HG02884 (cell line): ENCODE data around the gene SPEG.

Experiments
- ATAC-seq: cut with Tn5 transposase; IDR thresholded peaks from one replicate; pipeline ENCODE4 v1.9.1; 2021; ENCODE audit warnings: mild to moderate bottlenecking, moderate library complexity; ENCODE audit not compliant: unreplicated experiment

The SPEG gene

DNA sequence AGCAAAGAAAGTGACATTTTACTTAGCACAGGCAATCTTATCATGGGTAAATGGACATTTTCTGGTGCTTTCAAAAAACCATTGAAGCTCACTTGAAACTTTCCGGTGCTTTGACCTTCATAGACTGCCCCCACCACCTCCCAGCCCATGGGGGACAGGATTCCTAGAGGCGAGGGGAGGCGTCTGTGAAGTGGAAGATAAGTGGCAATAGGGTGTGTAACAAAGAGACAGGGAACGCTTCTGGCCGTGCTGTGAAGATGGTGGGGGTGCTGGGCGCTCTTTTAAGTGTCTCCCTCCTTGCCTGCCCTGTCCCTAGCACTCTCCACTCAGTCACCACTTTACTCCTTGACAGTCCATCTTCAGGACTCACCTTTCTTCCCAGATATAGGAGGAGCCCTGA, 40.6 kb downstream of the SPEG start:
- no peak for ATAC-seq

DNA sequence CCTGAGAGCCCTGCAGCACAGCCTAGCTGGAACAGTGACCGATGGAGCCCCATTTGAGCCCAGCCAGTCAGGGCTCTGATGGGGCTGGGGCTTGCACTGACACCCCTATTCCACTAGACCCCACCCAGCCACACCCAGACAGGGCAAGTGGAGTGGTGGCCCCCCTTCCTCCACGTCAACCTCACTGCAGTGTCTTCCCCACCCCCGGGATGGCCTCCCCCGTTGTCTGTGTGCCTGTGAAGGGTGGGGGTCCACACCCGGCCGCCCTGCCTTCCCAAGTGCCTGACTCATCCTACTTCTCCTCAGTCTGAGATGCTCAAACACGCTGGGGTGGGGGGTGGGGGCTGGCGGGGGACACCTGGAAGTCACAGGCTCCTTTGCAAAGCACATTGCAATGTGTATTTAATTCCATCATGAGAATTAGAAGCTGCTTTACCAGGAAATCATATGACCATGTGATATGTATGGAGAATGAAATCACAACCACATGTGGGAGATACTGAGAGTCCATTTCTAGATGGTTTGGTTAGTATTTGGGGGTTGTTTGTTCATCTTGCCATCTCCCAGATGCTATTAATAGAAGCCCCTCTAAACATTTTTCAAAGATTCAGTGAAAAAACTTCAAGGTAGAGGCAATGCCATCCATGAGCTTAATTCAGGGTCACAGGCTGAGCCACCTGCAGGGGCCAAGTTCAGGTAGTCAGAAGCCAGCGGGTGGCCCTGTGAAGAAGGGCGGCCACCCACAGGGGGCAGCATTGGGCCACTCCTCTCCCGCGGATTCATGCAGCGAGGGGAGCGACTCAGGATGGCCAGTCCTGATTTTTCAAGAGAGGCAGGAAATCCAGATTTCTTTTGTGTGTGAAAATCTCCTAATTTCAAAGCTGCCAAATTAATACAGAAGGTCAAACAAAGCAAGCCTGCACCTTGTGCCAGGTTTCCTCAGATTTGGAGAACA, 41.3 kb downstream of the SPEG start:
- no peak for ATAC-seq

DNA sequence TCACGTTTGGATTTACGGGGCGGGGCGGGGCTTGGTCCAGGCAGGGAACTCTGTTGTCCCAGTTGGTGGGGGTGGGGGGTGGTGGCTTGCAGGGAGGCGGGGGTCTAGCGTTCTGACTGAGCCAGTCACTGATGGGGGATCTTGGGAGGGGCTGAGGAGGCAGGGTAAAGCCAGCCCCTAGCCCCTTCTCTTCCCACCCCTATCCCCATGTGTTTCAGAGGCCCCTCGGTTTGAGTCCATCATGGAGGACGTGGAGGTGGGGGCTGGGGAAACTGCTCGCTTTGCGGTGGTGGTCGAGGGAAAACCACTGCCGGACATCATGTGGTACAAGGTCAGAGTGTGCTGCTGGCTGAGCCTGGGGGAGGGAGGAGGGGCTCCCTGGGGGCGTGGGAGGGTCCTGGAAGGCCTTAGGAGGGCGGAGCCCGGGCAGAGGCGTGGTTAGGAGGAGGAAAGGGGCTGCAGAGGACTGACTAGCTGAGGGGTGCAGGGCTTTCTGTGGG, 42.1 kb downstream of the SPEG start:
- no peak for ATAC-seq

DNA sequence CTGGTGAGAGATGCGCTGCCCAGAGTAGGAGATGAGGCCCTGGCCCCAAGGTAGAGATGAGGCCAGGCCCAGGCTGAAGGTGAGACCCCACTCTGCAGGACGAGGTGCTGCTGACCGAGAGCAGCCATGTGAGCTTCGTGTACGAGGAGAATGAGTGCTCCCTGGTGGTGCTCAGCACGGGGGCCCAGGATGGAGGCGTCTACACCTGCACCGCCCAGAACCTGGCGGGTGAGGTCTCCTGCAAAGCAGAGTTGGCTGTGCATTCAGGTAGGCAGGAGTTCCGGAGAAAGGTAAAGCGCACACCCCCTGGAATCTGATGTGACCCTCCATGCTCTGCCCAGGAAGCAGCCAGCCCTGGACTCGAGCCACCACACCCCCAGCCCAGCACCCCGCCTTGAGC, 42.5 kb downstream of the SPEG start:
- ATAC-seq = no peak

DNA sequence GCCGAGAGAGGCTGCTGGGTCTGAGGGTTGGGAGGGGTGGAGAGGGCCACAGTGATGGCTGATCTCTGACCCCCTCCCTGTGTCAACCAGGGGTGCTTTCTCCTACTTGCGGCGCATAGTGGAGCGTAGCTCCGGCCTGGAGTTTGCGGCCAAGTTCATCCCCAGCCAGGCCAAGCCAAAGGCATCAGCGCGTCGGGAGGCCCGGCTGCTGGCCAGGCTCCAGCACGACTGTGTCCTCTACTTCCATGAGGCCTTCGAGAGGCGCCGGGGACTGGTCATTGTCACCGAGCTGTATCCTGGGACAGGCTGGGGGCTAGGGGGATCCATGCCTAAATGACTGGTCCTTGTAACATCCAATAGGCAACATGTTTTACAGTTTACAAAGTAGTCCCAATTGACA, 43.2 kb downstream of the SPEG start:
- no peak for ATAC-seq

DNA sequence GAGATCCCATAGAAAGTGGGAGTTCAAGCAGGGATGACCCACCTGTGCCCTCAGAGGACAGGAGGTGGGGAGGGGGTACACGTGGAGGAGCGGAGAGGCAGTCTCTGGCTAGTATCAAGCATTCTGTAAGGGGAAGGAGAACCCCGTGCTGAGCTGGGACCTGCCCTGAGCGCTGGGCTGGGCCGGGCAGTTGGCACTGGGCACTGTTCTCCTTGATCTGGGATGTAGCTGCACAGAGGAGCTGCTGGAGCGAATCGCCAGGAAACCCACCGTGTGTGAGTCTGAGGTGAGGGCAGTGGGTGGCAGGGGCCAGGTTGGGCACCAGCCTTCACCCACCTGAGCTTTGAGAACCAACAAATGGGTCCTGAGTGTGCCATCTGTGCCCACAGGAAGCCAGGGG, 44.3 kb downstream of the SPEG start:
- no peak for ATAC-seq

DNA sequence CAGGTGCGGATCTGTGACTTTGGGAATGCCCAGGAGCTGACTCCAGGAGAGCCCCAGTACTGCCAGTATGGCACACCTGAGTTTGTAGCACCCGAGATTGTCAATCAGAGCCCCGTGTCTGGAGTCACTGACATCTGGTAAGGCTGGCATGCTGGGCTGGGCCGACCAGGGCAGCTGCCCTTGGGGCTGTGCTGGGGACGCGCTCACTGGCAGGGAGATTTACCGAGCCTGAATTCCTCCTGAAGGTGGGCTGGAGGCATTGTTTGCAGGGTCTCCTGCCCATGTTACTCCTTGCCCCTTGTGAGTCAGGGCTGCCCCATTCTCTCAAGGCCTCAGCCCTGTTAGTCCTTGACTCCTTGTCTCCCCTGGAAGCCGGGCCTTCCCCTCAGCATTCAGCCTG, 45.4 kb downstream of the SPEG start:
- no peak for ATAC-seq

DNA sequence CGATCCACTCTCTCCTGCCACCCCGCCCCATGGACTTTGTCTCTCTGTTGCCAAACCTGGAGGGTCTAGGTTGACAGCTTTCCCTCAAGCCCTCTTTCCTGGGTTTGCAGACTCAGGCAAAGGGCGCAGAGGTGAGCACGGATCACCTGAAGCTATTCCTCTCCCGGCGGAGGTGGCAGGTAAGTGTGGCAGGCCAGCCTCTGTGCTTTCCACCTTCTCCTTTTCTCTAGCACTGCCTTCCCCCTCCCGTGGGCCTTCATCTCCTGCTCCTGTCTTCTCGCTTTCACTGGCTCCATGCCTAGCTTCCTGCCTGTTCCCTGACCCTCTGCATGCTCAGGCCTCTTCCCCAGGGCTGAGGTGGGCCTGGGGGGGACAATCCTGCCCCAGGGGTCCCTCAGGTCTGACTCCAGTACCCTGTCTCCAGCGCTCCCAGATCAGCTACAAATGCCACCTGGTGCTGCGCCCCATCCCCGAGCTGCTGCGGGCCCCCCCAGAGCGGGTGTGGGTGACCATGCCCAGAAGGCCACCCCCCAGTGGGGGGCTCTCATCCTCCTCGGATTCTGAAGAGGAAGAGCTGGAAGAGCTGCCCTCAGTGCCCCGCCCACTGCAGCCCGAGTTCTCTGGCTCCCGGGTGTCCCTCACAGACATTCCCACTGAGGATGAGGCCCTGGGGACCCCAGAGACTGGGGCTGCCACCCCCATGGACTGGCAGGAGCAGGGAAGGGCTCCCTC, 48.2 kb downstream of the SPEG start:
- no peak for ATAC-seq

DNA sequence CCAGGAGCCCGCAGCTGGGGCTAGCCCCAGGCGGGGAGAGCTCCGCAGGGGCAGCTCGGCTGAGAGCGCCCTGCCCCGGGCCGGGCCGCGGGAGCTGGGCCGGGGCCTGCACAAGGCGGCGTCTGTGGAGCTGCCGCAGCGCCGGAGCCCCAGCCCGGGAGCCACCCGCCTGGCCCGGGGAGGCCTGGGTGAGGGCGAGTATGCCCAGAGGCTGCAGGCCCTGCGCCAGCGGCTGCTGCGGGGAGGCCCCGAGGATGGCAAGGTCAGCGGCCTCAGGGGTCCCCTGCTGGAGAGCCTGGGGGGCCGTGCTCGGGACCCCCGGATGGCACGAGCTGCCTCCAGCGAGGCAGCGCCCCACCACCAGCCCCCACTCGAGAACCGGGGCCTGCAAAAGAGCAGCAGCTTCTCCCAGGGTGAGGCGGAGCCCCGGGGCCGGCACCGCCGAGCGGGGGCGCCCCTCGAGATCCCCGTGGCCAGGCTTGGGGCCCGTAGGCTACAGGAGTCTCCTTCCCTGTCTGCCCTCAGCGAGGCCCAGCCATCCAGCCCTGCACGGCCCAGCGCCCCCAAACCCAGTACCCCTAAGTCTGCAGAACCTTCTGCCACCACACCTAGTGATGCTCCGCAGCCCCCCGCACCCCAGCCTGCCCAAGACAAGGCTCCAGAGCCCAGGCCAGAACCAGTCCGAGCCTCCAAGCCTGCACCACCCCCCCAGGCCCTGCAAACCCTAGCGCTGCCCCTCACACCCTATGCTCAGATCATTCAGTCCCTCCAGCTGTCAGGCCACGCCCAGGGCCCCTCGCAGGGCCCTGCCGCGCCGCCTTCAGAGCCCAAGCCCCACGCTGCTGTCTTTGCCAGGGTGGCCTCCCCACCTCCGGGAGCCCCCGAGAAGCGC, 49.1 kb downstream of the SPEG start:
- no peak for ATAC-seq

DNA sequence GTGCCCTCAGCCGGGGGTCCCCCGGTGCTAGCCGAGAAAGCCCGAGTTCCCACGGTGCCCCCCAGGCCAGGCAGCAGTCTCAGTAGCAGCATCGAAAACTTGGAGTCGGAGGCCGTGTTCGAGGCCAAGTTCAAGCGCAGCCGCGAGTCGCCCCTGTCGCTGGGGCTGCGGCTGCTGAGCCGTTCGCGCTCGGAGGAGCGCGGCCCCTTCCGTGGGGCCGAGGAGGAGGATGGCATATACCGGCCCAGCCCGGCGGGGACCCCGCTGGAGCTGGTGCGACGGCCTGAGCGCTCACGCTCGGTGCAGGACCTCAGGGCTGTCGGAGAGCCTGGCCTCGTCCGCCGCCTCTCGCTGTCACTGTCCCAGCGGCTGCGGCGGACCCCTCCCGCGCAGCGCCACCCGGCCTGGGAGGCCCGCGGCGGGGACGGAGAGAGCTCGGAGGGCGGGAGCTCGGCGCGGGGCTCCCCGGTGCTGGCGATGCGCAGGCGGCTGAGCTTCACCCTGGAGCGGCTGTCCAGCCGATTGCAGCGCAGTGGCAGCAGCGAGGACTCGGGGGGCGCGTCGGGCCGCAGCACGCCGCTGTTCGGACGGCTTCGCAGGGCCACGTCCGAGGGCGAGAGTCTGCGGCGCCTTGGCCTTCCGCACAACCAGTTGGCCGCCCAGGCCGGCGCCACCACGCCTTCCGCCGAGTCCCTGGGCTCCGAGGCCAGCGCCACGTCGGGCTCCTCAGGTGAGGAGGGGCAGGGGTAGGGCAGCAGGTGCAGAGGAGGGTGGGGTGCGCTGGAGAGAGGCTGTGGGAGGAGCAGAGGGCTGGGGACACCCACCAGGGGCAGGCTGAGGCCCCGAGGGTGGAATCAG, 49.9 kb downstream of the SPEG start:
- no peak for ATAC-seq

DNA sequence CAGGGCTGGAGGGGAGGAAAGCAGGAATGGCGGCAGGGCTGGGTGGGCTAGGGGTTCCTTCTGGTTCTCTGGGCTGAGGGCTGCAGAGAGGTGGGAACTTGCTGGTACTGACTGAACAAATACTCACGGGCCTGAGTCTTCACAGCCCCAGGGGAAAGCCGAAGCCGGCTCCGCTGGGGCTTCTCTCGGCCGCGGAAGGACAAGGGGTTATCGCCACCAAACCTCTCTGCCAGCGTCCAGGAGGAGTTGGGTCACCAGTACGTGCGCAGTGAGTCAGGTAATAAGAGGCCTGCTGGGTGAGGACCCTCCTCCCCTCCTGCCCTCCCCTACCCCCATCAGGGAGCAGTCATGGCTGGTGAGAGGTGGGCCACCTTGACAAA, 50.5 kb downstream of the SPEG start:
- ATAC-seq = no peak

DNA sequence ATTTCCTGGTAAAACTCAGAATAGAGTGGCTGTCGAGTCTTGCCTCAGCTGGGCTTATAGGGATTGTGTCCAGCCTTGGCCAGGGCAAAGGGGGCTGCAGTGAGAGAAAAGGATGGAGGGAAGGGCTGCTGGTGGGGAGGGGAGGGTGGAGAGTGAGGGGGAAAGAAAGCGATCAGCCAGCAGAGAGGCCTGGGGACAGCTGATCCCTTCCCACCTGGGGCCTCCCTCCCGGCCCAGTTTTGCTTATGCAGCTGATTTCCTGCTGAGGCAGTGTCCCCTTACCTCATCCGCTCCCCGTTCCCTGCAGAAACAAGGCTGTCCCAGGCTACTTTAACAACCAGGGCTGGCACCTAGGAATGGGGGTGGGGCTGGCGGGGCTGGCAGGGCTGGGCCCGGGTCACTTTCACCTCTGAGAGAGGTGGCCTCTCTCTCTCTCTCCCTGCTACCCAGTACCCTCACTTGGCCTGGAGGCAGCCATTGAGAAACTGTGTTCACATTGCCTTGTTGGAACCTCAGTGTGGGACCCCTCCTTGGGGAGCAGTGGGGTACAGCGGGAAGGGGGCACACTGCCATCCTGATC, 51.8 kb downstream of the SPEG start:
- ATAC-seq = no peak

DNA sequence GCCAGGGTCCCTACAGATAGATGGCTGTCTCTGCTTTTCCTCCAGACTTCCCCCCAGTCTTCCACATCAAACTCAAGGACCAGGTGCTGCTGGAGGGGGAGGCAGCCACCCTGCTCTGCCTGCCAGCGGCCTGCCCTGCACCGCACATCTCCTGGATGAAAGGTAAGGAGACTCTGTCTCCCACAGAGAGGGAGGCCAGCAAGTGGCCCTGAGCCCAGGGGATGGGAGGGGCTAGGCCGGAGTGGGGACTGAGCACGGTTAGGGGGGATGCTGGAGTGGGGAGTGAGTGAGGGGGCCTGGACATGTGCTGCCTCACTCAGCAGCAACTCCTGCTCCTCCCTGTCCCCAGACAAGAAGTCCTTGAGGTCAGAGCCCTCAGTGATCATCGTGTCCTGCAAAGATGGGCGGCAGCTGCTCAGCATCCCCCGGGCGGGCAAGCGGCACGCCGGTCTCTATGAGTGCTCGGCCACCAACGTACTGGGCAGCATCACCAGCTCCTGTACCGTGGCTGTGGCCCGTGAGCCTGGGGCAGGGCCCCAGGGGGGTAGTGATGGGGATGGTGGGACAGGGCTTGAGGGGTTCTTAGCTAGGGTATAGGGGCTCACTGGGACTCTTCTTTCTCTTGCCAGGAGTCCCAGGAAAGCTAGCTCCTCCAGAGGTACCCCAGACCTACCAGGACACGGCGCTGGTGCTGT, 53.7 kb downstream of the SPEG start:
- no peak for ATAC-seq

DNA sequence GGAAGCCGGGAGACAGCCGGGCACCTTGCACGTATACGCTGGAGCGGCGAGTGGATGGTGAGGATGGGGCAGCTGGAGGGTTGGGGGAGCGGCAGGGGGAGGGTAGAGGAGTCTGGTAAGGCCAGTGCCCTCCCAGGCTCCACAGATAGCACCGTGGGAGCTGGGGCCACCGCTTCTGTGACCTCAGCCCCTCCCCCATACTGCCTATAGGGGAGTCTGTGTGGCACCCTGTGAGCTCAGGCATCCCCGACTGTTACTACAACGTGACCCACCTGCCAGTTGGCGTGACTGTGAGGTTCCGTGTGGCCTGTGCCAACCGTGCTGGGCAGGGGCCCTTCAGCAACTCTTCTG, 54.2 kb downstream of the SPEG start:
- no peak for ATAC-seq

DNA sequence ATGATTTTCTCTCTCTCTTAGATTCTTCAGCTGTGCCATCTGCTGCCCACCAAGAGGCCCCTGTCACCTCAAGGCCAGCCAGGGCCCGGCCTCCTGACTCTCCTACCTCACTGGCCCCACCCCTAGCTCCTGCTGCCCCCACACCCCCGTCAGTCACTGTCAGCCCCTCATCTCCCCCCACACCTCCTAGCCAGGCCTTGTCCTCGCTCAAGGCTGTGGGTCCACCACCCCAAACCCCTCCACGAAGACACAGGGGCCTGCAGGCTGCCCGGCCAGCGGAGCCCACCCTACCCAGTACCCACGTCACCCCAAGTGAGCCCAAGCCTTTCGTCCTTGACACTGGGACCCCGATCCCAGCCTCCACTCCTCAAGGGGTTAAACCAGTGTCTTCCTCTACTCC, 54.7 kb downstream of the SPEG start:
- ATAC-seq = no peak

DNA sequence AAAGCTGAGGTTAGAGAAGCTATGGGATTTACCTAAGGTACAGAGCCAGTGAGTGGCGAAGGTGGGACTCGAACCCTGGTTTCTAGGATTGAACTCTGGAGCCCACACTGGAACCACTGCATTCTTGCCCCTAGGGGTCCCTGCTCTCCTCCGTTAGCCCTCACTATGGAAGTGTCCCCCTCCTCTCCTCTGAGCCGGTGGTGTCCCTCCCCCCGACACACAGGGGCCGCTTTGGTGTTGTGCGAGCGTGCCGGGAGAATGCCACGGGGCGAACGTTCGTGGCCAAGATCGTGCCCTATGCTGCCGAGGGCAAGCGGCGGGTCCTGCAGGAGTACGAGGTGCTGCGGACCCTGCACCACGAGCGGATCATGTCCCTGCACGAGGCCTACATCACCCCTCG, 55.5 kb downstream of the SPEG start:
- ATAC-seq = no peak

DNA sequence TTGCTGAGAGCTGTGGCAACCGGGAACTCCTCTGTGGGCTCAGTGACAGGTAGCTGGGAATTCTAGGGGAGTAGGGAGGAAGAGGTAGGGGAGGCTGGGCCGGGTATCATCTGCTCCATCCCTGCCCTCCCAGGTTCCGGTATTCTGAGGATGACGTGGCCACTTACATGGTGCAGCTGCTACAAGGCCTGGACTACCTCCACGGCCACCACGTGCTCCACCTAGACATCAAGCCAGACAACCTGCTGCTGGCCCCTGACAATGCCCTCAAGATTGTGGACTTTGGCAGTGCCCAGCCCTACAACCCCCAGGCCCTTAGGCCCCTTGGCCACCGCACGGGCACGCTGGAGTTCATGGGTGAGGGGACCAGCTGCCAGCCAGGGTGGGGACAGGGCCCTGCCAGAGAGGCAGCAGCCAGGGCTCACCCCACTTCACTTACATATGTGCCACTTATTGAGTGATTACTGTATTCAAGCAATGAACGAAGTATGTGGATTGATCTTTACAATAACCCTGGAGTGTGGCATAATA, 56.0 kb downstream of the SPEG start:
- ATAC-seq = no peak

DNA sequence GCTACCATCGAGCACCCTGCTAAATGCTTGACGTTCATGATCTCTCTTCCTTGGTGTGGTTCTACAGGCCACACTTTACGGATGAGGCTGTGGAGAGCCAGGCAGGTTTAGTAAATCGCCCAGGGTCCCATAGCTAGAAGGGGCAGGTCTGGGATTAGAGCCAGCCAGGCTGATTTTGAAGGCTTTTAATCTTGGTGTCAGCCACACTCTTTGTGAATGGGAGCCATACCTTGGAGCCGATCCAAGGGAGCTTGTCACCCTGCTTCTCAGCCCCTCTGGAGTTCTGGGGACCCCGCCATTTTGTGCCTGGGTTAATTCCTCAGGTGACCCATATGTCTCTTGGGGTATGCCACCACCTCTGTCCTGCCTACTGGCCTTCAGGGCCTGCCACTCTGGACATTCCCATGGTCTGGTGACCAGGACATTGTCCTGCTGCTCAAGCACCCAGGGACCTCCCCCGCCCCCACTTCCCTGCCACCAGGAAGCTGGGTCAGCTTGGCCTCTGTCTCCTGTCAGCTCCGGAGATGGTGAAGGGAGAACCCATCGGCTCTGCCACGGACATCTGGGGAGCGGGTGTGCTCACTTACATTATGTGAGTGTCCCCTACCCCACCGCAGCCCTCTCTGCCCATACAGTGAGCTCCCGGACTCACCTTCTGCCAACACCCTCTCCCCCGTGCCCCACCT, 56.8 kb downstream of the SPEG start:
- ATAC-seq = no peak
